ENCODE data around the gene CRIM1. TPM values are rescaled to one million over a fixed set of nuclear protein-coding genes. Genes with fewer than 3 reads are reported as not detected.
A peak's percentile ranks its signal among the peaks of the same experiment; 100 is the strongest.

CRIM1 gene
- total and polyA plus RNA-seq, 2 of the 8 experiments (the other 6 are each of a cell fraction or from before 2014, with no cell fraction given): 9.4 to 28.4 TPM

- CTCF ChIA-PET (ENCODE audit: partially characterized antibody): no interaction called here
- no peak for FAIRE-seq
- H3K79me1 ChIP-seq (ENCODE audit: low read depth, low read length): no peaks in the 10 kb centered on the region; the same call in 1 of the 2 replicates
These were observed 127.1 kb downstream of the CRIM1 start for GRCh38 chr2:36482576-36483214.

More at GRCh38 chr2:36482576-36483214, 127.1 kb downstream of the CRIM1 start:
- no peak overlapping the region for H3K18ac ChIP-seq (ENCODE audit: extremely low read depth, low read length)
- H2BK5ac ChIP-seq (ENCODE audit: low read depth, low read length): no peak overlapping the region
- H3K56ac ChIP-seq (replicated peaks; ENCODE audit: insufficient read length, low read depth, low read length): no peak overlapping the region
- no peak overlapping the region for H2AK5ac ChIP-seq (ENCODE audit: low read depth, low read length)
- peaks cover 0 to 8% (median 2%) of the 10 kb centered on the region in 4 experiments; a peak in 3 of 7 replicates for H3K4me1 ChIP-seq (replicated peaks in 1 of 4; ENCODE audit: control insufficient read depth in 3 of 4, insufficient read depth in 4 of 4, low read length in 3 of 4)
- H3K14ac ChIP-seq (ENCODE audit: insufficient read length): no peak overlapping the region
- no peak overlapping the region for H3K9ac ChIP-seq (replicated peaks in 1 of 4; ENCODE audit: extremely low read depth in 1 of 4, low read depth in 3 of 4, low read length in 3 of 4)
- no peaks in the 10 kb centered on the region for H3K23me2 ChIP-seq (ENCODE audit: low read depth, low read length)
- H4K5ac ChIP-seq (ENCODE audit: insufficient read length, low read depth, low read length): no peak overlapping the region
- no peak for DNase-seq (ENCODE audit: low read depth in 1 of 2, low spot score in 2 of 2)
- H3K36me3 ChIP-seq (ENCODE audit: control insufficient read depth in 2 of 4, insufficient read depth in 4 of 4, low read length in 3 of 4): peaks cover 3 to 35% (median 23%) of the 10 kb centered on the region in 4 experiments
- no peak overlapping the region for H2BK120ac ChIP-seq (replicated peaks; ENCODE audit: low read depth, low read length)
- no peaks in the 10 kb centered on the region for H3K27me3 ChIP-seq (replicated peaks in 1 of 4; ENCODE audit: control insufficient read depth in 3 of 4, extremely low read depth in 1 of 4, insufficient read depth in 3 of 4, low read length in 3 of 4)
- POLR2A ChIA-PET (ENCODE audit: partially characterized antibody): interaction anchor here (1.2 to 1.4 kb wide), 2 partner anchors 8 to 21 kb away, joined by 3 to 4 read pairs; no protein-coding TSS in a partner anchor
- H4K20me1 ChIP-seq (replicated peaks in 1 of 2; ENCODE audit: control insufficient read depth in 1 of 2, insufficient read depth in 2 of 2, low read length in 2 of 2): no peaks in the 10 kb centered on the region
- no peak overlapping the region for H2BK12ac ChIP-seq (ENCODE audit: low read depth, low read length)
- H3K9me3 ChIP-seq (ENCODE audit: insufficient read depth in 2 of 2, low read depth in 1 of 2, low read length in 1 of 2): no peaks in the 10 kb centered on the region
- no peak overlapping the region for H3K23ac ChIP-seq (ENCODE audit: insufficient read length)
- no peaks in the 10 kb centered on the region for H3K79me2 ChIP-seq (ENCODE audit: control insufficient read depth in 1 of 2, insufficient read depth in 2 of 2, low read length in 2 of 2)
- no peak for TF ChIP-seq TEAD4 (IDR thresholded peaks at IDR 0.05; ENCODE audit: low read depth, low read length)
- no peak for TF ChIP-seq TBP (IDR thresholded peaks at IDR 0.05; ENCODE audit: low read depth, low read length)
- no peak for TF ChIP-seq CTBP2 (IDR thresholded peaks at IDR 0.05; ENCODE audit: borderline replicate concordance, insufficient read depth, insufficient read length, low read length)
- TF ChIP-seq BRCA1 (IDR thresholded peaks at IDR 0.05; ENCODE audit: low read depth, low read length): no peak
- TF ChIP-seq CEBPB (IDR thresholded peaks at IDR 0.05; ENCODE audit: low read depth, low read length): peak; percentile 47; the same call in 1 of the 2 replicates
- TF ChIP-seq RFX5 (IDR thresholded peaks at IDR 0.05; ENCODE audit: borderline replicate concordance, low read depth, low read length): no peak
- no peak for TF ChIP-seq SIX5 (IDR thresholded peaks at IDR 0.05; ENCODE audit: low read depth, low read length)
- no peak overlapping the region for H4K91ac ChIP-seq (replicated peaks; ENCODE audit: insufficient read length, low read length)
- H3K27ac ChIP-seq (ENCODE audit: low read depth, low read length): no peak overlapping the region
- H2BK20ac ChIP-seq (ENCODE audit: low read length): no peak overlapping the region
- no peak overlapping the region for H3K4ac ChIP-seq (replicated peaks; ENCODE audit: insufficient read length, low read depth, low read length)
- no peak overlapping the region for H3K4me3 ChIP-seq (ENCODE audit: extremely low read depth in 1 of 4, insufficient read depth in 2 of 4, low read depth in 3 of 4, low read length in 4 of 4)
- no peak overlapping the region for H3K4me2 ChIP-seq (ENCODE audit: insufficient read depth in 1 of 2, low read depth in 2 of 2, low read length in 2 of 2)
- WGBS, 2 experiments (ENCODE audit: extremely low coverage in 1 of 2, insufficient coverage in 1 of 2, insufficient read length in 1 of 2, insufficient replicate concordance in 2 of 2, low coverage in 1 of 2, low lambda C conversion rate in 2 of 2, missing lambda C conversion rate in 1 of 2): 87% methylated on average over 4 of the region's 4 CpGs; no CpG with 5 or more reads in 1 of the 2 experiments
- H4K8ac ChIP-seq (ENCODE audit: extremely low read depth, insufficient read depth, low read length): no peak overlapping the region
- H2BK15ac ChIP-seq (ENCODE audit: low read length): no peak overlapping the region
- no peak overlapping the region for H2AFZ ChIP-seq (ENCODE audit: low read length)
